Measurements from ENCODE around the gene POU2F2. TPM values are rescaled to one million over a fixed set of nuclear protein-coding genes. Genes with fewer than 3 reads are reported as not detected.
A peak's percentile ranks its signal among the peaks of the same experiment; 100 is the strongest.

Gene POU2F2
- total and polyA plus RNA-seq, 9 donors, result 0.52 to 4.3 (median 1.2) TPM; not detected in 1

DNA sequence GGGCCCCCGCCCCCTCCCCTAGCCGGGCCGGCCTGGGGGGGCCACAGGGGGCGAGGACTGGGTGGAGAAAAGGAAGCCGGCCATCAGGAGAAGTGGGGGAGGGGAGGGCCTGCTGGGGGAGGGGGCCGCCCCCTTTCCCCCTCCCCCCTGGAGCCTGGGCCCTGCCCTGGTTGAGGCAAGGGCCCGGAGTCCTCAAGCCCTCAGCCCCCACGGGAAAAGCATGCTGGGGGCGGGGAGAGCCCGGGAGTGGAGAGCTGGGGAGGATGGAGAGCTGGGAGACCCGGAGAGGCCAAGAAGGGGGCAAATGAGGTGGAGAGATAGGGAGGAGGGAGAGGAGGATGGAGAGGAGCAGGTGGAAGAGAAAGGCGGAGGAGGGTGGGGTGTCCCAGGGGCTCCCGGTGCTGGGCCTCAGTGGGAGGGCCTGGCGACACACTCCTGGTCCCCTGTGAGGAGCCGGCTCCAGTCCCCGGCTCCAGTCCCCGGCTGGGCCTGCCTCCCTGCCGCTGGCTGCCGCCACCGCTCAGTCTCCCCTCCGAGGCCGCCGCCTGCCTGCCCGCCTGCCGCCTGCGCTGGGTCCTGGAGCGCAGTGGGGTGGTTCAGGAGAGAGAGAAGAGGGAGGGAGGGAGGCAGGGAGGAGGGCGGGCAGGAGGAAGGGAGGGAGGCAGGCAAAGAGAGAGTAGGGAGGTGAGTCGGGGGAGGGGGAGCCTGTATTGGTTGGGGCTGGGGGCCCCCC is 62.5 kb downstream of the POU2F2 start, which contains the start of gene GRIK5:
TSS of gene GRIK5 (minus strand) at position 588 of the 733 bp plus-strand sequence. CDS start 4,436 bp downstream, outside the sequence.
- Histone ChIP-seq H3K4me3 (peak within 1 kb of the TSS; percentile 50), H3K27ac (peak within 1 kb of the TSS; percentile 38 to 65), H3K27me3 (no peaks in the 10 kb centered on the region), H3K9me3 (no peaks in the 10 kb centered on the region), H3K36me3 (no peaks in the 10 kb centered on the region), H3K4me1 (ENCODE audit: insufficient read depth) (no peaks in the 10 kb centered on the region)
- WGBS, 3 donors, result 4 to 8% (median 5%) methylated on average over 28 to 29 of the region's 29 CpGs
- TF ChIP-seq, protein P1, sequence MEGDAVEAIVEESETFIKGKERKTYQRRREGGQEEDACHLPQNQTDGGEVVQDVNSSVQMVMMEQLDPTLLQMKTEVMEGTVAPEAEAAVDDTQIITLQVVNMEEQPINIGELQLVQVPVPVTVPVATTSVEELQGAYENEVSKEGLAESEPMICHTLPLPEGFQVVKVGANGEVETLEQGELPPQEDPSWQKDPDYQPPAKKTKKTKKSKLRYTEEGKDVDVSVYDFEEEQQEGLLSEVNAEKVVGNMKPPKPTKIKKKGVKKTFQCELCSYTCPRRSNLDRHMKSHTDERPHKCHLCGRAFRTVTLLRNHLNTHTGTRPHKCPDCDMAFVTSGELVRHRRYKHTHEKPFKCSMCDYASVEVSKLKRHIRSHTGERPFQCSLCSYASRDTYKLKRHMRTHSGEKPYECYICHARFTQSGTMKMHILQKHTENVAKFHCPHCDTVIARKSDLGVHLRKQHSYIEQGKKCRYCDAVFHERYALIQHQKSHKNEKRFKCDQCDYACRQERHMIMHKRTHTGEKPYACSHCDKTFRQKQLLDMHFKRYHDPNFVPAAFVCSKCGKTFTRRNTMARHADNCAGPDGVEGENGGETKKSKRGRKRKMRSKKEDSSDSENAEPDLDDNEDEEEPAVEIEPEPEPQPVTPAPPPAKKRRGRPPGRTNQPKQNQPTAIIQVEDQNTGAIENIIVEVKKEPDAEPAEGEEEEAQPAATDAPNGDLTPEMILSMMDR (IDR thresholded peaks at IDR 0.05), result no peak
- no peak for TF ChIP-seq POLR2A (IDR thresholded peaks at IDR 0.05)
- DNase-seq, result peak in 2 of 5 donors; percentile 39 to 42
- intact Hi-C loops (cut with DNase I), result no loop called here

DNA sequence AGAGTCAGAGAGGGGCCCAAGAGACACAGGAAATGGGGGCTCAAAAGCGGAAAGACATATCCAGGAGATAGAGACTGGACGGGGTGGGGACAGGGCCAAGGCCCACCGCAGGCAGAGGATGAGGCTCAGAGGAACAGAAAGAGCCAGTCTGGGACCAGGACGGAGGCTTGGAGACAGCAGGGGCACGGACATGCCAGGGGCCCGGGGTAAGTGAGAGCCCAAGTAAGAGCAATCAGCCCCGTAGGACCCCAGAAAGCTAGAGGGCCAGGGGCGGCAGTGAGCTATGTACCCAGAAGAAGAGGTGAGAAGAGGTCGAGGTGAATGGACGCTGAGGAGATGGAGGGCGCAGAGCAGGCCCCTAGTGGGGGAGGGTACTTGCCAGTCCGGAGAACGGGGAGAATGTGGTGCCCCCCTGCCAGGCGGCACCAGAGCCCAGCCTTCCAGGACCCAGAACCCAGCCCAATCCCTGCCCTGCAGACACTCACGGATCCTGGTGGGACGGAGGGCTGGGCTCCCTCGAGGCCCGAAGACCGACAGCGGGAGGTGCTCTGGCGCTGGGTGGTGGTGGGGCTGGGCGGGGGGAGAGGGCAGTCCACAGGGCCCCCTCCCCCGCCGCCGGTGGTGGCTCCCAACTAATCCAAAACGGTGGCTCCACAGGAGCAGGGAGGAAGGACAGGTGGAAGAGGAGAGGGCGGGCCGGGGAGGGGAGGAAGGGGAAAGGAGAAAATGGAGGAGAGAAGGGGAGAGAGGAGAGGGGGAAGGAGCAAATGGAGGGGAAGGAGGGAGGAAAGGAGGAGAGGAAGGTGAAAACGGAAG is 63.3 kb downstream of the POU2F2 start:
- WGBS, 3 donors, result 13 to 18% (median 14%) methylated on average over 23 to 29 of the region's 29 CpGs
- H3K36me3 ChIP-seq, result no peaks in the 10 kb centered on the region
- H3K27me3 ChIP-seq, result no peaks in the 10 kb centered on the region
- H3K9me3 ChIP-seq, result no peaks in the 10 kb centered on the region
- intact Hi-C loops (cut with DNase I), result no loop called here
- peak overlapping the region; percentile 16 to 38 for H3K27ac ChIP-seq
- TF ChIP-seq POLR2A (IDR thresholded peaks at IDR 0.05) (no peak), EP300 (IDR thresholded peaks at IDR 0.05) (no peak)
- TF ChIP-seq, protein P1 (IDR thresholded peaks at IDR 0.05), result no peak
- DNase-seq, result no peak
- H3K4me3 ChIP-seq, result peak overlapping the region; percentile 50
- no peaks in the 10 kb centered on the region for H3K4me1 ChIP-seq (ENCODE audit: insufficient read depth)

DNA sequence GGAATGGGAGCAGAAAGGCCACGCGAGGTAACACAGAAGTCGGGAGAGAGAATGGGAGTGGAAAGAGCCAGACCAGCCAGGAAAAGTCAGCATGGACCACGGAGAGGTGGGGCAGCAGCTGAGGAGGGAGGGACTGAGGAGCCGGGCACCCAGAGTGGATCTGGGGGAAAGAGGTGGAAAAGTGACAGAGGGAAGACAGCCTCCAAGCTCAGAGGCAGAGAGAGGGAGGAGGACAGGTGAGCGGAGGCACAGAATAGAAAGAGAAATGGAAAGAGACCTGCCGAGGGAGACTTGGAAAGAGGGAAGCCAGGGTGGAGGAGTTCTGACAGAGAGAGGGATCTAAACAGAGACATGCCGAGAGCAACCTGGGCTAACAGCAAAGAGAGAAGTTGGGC is 63.9 kb downstream of the POU2F2 start:
- Histone ChIP-seq H3K36me3 (no peaks in the 10 kb centered on the region), H3K4me1 (ENCODE audit: insufficient read depth) (no peaks in the 10 kb centered on the region), H3K27me3 (no peaks in the 10 kb centered on the region), H3K27ac (peak overlapping the region in 1 of 2 donors; percentile 38), H3K4me3 (no peak overlapping the region), H3K9me3 (no peaks in the 10 kb centered on the region)
- no peak for DNase-seq
- TF ChIP-seq EP300 (IDR thresholded peaks at IDR 0.05) (no peak), POLR2A (IDR thresholded peaks at IDR 0.05) (no peak)
- TF ChIP-seq, protein P1 (IDR thresholded peaks at IDR 0.05), result no peak
- WGBS, 3 donors, result 24 to 30% (median 29%) methylated on average over 8 of the region's 8 CpGs
- intact Hi-C loops (cut with DNase I), result no loop called here

DNA sequence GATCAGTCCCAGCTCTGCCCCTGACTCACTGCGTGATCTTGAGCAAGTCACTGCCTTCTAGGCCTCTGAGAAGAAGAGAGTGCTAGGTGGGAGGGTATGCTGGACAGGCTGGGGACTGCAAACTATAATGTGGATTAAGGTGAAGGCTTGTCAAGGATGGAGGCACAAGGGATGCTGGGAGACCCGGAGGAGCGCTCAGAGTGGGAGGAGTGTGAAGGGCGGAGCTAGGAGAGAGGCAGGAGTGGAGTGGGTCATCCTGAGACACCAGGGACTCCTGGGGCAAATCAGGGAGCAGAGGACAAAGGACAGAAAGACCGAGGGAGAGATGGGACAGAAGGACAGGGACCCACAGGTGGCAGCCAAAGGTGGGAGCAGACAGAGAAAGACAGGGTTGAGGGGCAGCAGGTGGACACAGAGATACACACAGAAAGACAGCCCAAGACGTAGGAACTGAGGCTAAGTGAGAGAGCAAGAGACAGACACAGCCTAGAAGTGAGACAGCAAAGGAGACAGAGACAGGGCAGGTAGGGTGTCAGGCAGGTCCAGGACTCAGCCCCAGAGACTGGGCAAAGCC is 64.8 kb downstream of the POU2F2 start:
- WGBS, 3 donors, result 64 to 72% (median 67%) methylated on average over 6 of the region's 6 CpGs
- TF ChIP-seq, protein P1 (IDR thresholded peaks at IDR 0.05), result no peak
- no peak for TF ChIP-seq POLR2A (IDR thresholded peaks at IDR 0.05)
- TF ChIP-seq EP300 (IDR thresholded peaks at IDR 0.05), result no peak
- Histone ChIP-seq H3K36me3 (no peaks in the 10 kb centered on the region), H3K4me3 (no peak overlapping the region), H3K27ac (no peak overlapping the region), H3K27me3 (no peaks in the 10 kb centered on the region), H3K9me3 (no peaks in the 10 kb centered on the region), H3K4me1 (ENCODE audit: insufficient read depth) (no peaks in the 10 kb centered on the region)
- no peak for DNase-seq
- intact Hi-C loops (cut with DNase I), result no loop called here
